Measurements from ENCODE around the gene PRKN.

Gene PRKN

GRCh38 chr6:161432546-161432945 is 1295.0 kb downstream of the PRKN start:
- H3K27ac ChIP-seq: no peak overlapping the region
- TF ChIP-seq, protein P1, sequence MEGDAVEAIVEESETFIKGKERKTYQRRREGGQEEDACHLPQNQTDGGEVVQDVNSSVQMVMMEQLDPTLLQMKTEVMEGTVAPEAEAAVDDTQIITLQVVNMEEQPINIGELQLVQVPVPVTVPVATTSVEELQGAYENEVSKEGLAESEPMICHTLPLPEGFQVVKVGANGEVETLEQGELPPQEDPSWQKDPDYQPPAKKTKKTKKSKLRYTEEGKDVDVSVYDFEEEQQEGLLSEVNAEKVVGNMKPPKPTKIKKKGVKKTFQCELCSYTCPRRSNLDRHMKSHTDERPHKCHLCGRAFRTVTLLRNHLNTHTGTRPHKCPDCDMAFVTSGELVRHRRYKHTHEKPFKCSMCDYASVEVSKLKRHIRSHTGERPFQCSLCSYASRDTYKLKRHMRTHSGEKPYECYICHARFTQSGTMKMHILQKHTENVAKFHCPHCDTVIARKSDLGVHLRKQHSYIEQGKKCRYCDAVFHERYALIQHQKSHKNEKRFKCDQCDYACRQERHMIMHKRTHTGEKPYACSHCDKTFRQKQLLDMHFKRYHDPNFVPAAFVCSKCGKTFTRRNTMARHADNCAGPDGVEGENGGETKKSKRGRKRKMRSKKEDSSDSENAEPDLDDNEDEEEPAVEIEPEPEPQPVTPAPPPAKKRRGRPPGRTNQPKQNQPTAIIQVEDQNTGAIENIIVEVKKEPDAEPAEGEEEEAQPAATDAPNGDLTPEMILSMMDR (conservative IDR thresholded peaks at IDR 0.05): no peak
- TF ChIP-seq ZFX (IDR thresholded peaks at IDR 0.05): no peak

DNA sequence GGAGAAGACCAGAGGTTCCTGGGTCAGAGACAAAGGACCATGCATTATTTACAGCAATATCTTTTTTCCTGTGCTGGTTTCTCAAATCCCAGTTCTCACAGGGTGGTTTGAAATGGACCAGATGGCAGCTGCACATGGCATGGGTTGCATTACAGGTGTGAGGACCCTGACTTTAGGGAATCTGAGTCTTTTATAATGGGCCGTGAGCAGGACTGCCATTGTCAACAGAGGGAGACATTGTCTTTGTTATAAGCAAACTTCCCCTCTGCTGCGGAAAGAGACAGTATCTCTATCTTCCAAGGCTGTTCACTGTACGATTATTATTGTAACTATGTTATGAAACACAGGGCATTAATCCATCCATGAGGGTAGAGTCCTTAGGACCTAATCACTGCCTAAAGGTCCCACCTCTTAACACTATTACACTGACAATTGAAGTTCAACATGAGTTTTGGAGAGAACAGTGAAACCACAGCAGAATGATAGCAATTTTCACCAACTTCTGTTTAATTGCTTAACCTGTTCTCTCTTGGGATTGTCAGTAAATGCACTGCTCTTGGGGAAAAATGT is 1297.6 kb downstream of the PRKN start:
- TF ChIP-seq, protein P1 (conservative IDR thresholded peaks at IDR 0.05): peak; percentile 23
- no peak for TF ChIP-seq ZFX (IDR thresholded peaks at IDR 0.05)
- no peak overlapping the region for H3K27ac ChIP-seq

DNA sequence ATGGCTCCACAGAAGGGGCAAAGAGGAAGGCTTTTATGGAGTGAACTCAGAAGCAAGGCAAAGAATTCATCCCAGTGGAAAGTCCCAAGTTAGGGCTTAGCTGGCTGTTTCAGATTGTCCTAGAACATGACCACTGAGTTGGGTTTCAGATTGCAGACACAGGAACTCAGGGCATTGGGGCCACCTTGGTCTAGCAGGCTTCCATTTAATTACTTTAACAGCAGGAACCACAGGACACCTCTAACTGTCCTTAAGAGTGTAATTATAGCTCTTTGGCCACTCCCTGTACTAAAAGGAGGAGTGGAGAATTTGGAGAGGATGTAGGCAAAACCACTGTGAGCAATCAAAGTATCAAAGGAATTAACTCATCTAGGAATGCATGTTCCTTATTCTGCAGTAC is 1303.1 kb downstream of the PRKN start:
- no peak for TF ChIP-seq ZFX (IDR thresholded peaks at IDR 0.05)
- TF ChIP-seq, protein P1 (conservative IDR thresholded peaks at IDR 0.05): no peak
- H3K27ac ChIP-seq: no peak overlapping the region

GRCh38 chr6:161422710-161423680 is 1304.6 kb downstream of the PRKN start:
- H3K27ac ChIP-seq: no peak overlapping the region
- no peak for TF ChIP-seq ZFX (IDR thresholded peaks at IDR 0.05)
- TF ChIP-seq, protein P1 (conservative IDR thresholded peaks at IDR 0.05): no peak

- H3K27ac ChIP-seq: no peak overlapping the region
- TF ChIP-seq, protein P1 (conservative IDR thresholded peaks at IDR 0.05): peak; percentile 77
- TF ChIP-seq ZFX (IDR thresholded peaks at IDR 0.05): no peak
Measured at GRCh38 chr6:161418463-161418945, 1309.1 kb downstream of the PRKN start.

DNA sequence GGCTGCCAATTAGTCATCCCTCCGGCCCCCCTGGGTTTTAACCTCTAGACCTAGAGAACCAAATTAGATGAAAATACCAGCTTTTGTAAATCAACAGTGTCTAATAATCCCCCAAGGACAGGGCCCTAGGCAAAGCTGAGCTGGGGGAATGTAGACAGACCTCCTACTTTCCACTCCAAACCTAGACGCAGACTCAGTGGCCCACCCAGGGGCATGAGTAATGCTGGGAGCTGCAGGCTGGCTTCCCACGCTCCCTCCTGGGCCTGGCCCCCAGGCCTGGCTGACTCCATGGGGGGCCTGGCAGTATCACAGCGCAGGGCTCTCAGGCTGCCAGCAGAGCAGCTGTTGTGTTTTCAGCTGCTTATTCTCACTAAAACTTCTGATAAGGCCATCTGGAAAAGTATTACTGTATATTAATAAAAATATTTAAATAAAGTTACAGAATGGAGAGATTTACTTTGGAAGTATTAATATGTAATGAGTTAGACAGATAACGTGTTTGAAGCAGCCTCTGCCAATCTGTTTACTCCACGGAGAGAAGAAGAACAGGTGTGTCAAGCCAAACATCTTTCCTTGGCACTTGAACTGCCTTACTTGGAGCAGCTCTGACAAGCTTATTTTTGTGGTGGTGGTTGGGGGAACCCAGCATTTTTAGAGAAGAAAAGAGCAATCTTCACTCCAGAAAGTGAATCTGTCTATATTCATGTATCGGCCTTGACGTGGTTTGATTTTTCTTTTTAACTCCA is 1309.7 kb downstream of the PRKN start:
- H3K27ac ChIP-seq: no peak overlapping the region
- no peak for TF ChIP-seq ZFX (IDR thresholded peaks at IDR 0.05)
- TF ChIP-seq, protein P1 (conservative IDR thresholded peaks at IDR 0.05): no peak

Measured in C4-2B (cell line).